Neural progenitor cell (in vitro differentiated cells): ENCODE data around the gene LRFN2. TPM values are rescaled to one million over a fixed set of nuclear protein-coding genes. Genes with fewer than 3 reads are reported as not detected.
A peak's percentile ranks its signal among the peaks of the same experiment; 100 is the strongest.

ENCODE experiments used
- DNase-seq: peaks from one replicate; pipeline ENCODE4 v3.0.0-alpha.2; 2016; ENCODE audit warnings: low spot score
- H2AFZ ChIP-seq: fragments of 200-600 bp; sonication (generic); replicated peaks from 2 replicates; pipeline ENCODE4 v1.6.1; 2016; ENCODE audit warnings: antibody characterized with exemption
- H3F3A ChIP-seq: fragments of 200-600 bp; sonication (generic); 2 replicates; pipeline ENCODE4 v1.6.1; 2016; ENCODE audit warnings: antibody characterized with exemption, low read depth
- H3K27ac ChIP-seq: fragments of 200-600 bp; sonication (generic); 2 replicates; pipeline ENCODE4 v1.5.1; 2016; ENCODE audit warnings: mild to moderate bottlenecking
- H3K27me3 ChIP-seq: fragments of 200-600 bp; sonication (generic); 2 replicates; pipeline ENCODE4 v1.6.1; 2016; ENCODE audit warnings: mild to moderate bottlenecking, moderate library complexity
- H3K36me3 ChIP-seq: fragments of 200-600 bp; sonication (generic); 2 replicates; pipeline ENCODE4 v1.5.1; 2016
- H3K4me1 ChIP-seq: fragments of 200-600 bp; sonication (generic); 2 replicates; pipeline ENCODE4 v1.6.1; 2016; ENCODE audit warnings: mixed run types
- H3K4me2 ChIP-seq: fragments of 200-600 bp; sonication (generic); 2 replicates; pipeline ENCODE4 v1.6.1; 2016
- H3K4me3 ChIP-seq: fragments of 200-600 bp; sonication (generic); 2 replicates; pipeline ENCODE4 v1.5.1; 2016
- H3K79me2 ChIP-seq: fragments of 200-600 bp; sonication (generic); 2 replicates; pipeline ENCODE4 v1.6.1; 2016; ENCODE audit warnings: low read depth
- H3K9ac ChIP-seq: fragments of 200-600 bp; sonication (generic); 2 replicates; pipeline ENCODE4 v1.6.1; 2016
- H3K9me3 ChIP-seq: fragments of 200-600 bp; sonication (generic); 2 replicates; pipeline ENCODE4 v1.5.1; 2016; ENCODE audit warnings: low read depth
- H4K20me1 ChIP-seq: fragments of 200-600 bp; sonication (generic); 2 replicates; pipeline ENCODE4 v1.6.1; 2016; ENCODE audit warnings: low read depth
- H3K27ac Mint-ChIP-seq: 3 replicates; pipeline ENCODE4 v1.8.0; 2021; ENCODE audit warnings: mixed read lengths
- H3K27me3 Mint-ChIP-seq: 2 replicates; pipeline ENCODE4 v1.8.0; 2022; ENCODE audit warnings: low read depth, mild to moderate bottlenecking, inconsistent platforms, moderate library complexity, mixed read lengths; ENCODE audit not compliant: insufficient read depth
- H3K36me3 Mint-ChIP-seq: 3 replicates; pipeline ENCODE4 v1.8.0; 2021; ENCODE audit warnings: mixed read lengths
- H3K4me1 Mint-ChIP-seq: 3 replicates; pipeline ENCODE4 v1.8.0; 2021; ENCODE audit warnings: mixed read lengths
- H3K4me3 Mint-ChIP-seq: 3 replicates; pipeline ENCODE4 v1.8.0; 2021; ENCODE audit warnings: mild to moderate bottlenecking, moderate library complexity, mixed read lengths
- H3K9me3 Mint-ChIP-seq: 3 replicates; pipeline ENCODE4 v1.8.0; 2020; ENCODE audit warnings: mixed read lengths
- EZH2 ChIP-seq: fragments of 200-600 bp; sonication (generic); IDR thresholded peaks from 2 replicates; pipeline ENCODE4 v1.6.1; 2017; ENCODE audit warnings: antibody characterized with exemption, mild to moderate bottlenecking, moderate library complexity
- EZH2phosphoT487 ChIP-seq: fragments of 200-600 bp; sonication (generic); IDR thresholded peaks from 2 replicates; pipeline ENCODE4 v1.6.1; 2017; ENCODE audit warnings: antibody characterized with exemption
- total RNA-seq: library from RNA; depleted of rRNA; stranded (reverse); fragments of >200 nt; gene quantifications from 2 replicates; pipeline ENCODE4 v1.2.3, GENCODE V29; 2015; ENCODE audit warnings: low replicate concordance
- TF ChIP-seq, protein P1 (sequence below): fragments of 200-600 bp; sonication (generic); IDR thresholded peaks from 2 replicates; pipeline ENCODE4 v1.5.1; 2017; ENCODE audit warnings: antibody characterized with exemption, mild to moderate bottlenecking

Gene LRFN2
- total RNA-seq, 1 donor from 2014 or later: not detected

DNA sequence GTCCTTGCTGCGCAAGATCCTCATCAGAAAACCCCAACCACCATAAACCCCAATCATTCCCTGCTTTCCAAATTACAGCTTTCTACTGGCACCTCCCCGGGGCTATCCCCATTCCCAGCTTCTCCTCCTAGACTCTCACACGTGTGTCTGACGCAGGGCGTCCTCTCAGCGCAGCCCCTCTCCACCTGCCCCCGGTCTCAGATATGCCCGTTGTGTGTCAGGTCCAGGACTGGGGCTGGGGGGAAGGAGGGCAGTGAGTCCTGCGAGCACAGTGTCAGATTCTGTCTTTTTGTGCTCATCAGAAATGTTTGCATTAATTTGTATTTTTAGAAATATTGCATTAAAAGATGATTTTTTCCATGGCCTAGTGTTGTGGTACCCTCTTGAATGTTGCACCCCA, 48.6 kb downstream of the LRFN2 start:
- no peaks in the 10 kb centered on the region for H3K36me3 Mint-ChIP-seq
- Histone ChIP-seq H3K4me3 (no peak overlapping the region), H3K36me3 (no peaks in the 10 kb centered on the region), H4K20me1 (no peaks in the 10 kb centered on the region), H3K27me3 (no peaks in the 10 kb centered on the region), H3K9me3 (no peaks in the 10 kb centered on the region), H3K27ac (no peak overlapping the region), H3K4me2 (no peak overlapping the region), H2AFZ (no peak overlapping the region), H3F3A (no peaks in the 10 kb centered on the region), H3K9ac (no peak overlapping the region), H3K4me1 (peaks cover 33% of the 10 kb centered on the region), H3K79me2 (no peaks in the 10 kb centered on the region)
- no peak overlapping the region for H3K4me3 Mint-ChIP-seq
- DNase-seq: no peak
- no peaks in the 10 kb centered on the region for H3K9me3 Mint-ChIP-seq
- TF ChIP-seq, protein P1, sequence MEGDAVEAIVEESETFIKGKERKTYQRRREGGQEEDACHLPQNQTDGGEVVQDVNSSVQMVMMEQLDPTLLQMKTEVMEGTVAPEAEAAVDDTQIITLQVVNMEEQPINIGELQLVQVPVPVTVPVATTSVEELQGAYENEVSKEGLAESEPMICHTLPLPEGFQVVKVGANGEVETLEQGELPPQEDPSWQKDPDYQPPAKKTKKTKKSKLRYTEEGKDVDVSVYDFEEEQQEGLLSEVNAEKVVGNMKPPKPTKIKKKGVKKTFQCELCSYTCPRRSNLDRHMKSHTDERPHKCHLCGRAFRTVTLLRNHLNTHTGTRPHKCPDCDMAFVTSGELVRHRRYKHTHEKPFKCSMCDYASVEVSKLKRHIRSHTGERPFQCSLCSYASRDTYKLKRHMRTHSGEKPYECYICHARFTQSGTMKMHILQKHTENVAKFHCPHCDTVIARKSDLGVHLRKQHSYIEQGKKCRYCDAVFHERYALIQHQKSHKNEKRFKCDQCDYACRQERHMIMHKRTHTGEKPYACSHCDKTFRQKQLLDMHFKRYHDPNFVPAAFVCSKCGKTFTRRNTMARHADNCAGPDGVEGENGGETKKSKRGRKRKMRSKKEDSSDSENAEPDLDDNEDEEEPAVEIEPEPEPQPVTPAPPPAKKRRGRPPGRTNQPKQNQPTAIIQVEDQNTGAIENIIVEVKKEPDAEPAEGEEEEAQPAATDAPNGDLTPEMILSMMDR: no peak
- no peak for TF ChIP-seq EZH2
- no peak for TF ChIP-seq EZH2phosphoT487
- H3K27me3 Mint-ChIP-seq: peaks cover 5% of the 10 kb centered on the region
- peak overlapping the region; percentile 40 for H3K27ac Mint-ChIP-seq
- H3K4me1 Mint-ChIP-seq: peaks cover 17% of the 10 kb centered on the region

GRCh38 chr6:40537446-40537845, 49.7 kb downstream of the LRFN2 start:
- H3K4me1 Mint-ChIP-seq: peaks cover 8% of the 10 kb centered on the region

GRCh38 chr6:40536442-40536841, 50.7 kb downstream of the LRFN2 start:
- Histone ChIP-seq H3K36me3 (no peaks in the 10 kb centered on the region), H3K4me1 (peaks cover 16% of the 10 kb centered on the region), H3K9me3 (no peaks in the 10 kb centered on the region), H3K27me3 (no peaks in the 10 kb centered on the region), H2AFZ (no peak overlapping the region), H3K79me2 (no peaks in the 10 kb centered on the region), H3K4me3 (no peak overlapping the region), H3K9ac (no peak overlapping the region), H3F3A (no peaks in the 10 kb centered on the region), H3K4me2 (no peak overlapping the region), H4K20me1 (no peaks in the 10 kb centered on the region), H3K27ac (no peak overlapping the region)
- H3K27ac Mint-ChIP-seq: no peak overlapping the region
- no peaks in the 10 kb centered on the region for H3K9me3 Mint-ChIP-seq
- TF ChIP-seq EZH2phosphoT487 (no peak), EZH2 (no peak)
- TF ChIP-seq, protein P1: peak; percentile 45
- H3K27me3 Mint-ChIP-seq: peaks cover 6% of the 10 kb centered on the region
- H3K4me1 Mint-ChIP-seq: no peaks in the 10 kb centered on the region
- DNase-seq: peak; percentile 53
- no peaks in the 10 kb centered on the region for H3K36me3 Mint-ChIP-seq
- H3K4me3 Mint-ChIP-seq: no peak overlapping the region

More at GRCh38 chr6:40537446-40537845, 49.7 kb downstream of the LRFN2 start:
- Histone ChIP-seq H2AFZ (peak overlapping the region; percentile 61), H3K9ac (no peak overlapping the region), H4K20me1 (no peaks in the 10 kb centered on the region), H3K4me1 (peaks cover 22% of the 10 kb centered on the region), H3K4me2 (no peak overlapping the region), H3K27me3 (no peaks in the 10 kb centered on the region), H3K9me3 (no peaks in the 10 kb centered on the region), H3K4me3 (no peak overlapping the region), H3K36me3 (no peaks in the 10 kb centered on the region), H3K79me2 (no peaks in the 10 kb centered on the region), H3K27ac (no peak overlapping the region), H3F3A (no peaks in the 10 kb centered on the region)
- Mint-ChIP-seq H3K36me3 (no peaks in the 10 kb centered on the region), H3K27me3 (peaks cover 6% of the 10 kb centered on the region), H3K4me3 (no peak overlapping the region), H3K9me3 (no peaks in the 10 kb centered on the region), H3K27ac (no peak overlapping the region)
- no peak for TF ChIP-seq EZH2
- no peak for TF ChIP-seq EZH2phosphoT487
- TF ChIP-seq, protein P1: no peak
- no peak for DNase-seq
